Smooth muscle cell (in vitro differentiated cells): ENCODE data around the gene ERAL1. TPM values are rescaled to one million over a fixed set of nuclear protein-coding genes. Genes with fewer than 3 reads are reported as not detected.
"Not testable (repeated sequence)": the region's sequence is repeated elsewhere in the genome, so short reads cannot be mapped to it uniquely, and the experiment has no call there.

Source experiments
- DNase-seq: peaks from one replicate; lab custom pipeline; 2025; ENCODE audit not compliant: unreplicated experiment; lab: John Stamatoyannopoulos, UW
- H2AFZ ChIP-seq: fragments of 200-600 bp; sonication (generic); 2 replicates; pipeline ENCODE4 v1.6.0; 2016; ENCODE audit warnings: antibody characterized with exemption, low read depth, mild to moderate bottlenecking
- H3F3A ChIP-seq: fragments of 200-600 bp; sonication (generic); 2 replicates; pipeline ENCODE4 v1.6.0; 2017; ENCODE audit warnings: antibody characterized with exemption, low read depth
- H3K27ac ChIP-seq: fragments of 200-600 bp; sonication (generic); 2 replicates; pipeline ENCODE4 v1.5.1; 2016; ENCODE audit warnings: low read depth, mild to moderate bottlenecking
- H3K27me3 ChIP-seq: fragments of 200-600 bp; sonication (generic); 2 replicates; pipeline ENCODE4 v1.6.1; 2016; ENCODE audit warnings: low read depth, mild to moderate bottlenecking
- H3K36me3 ChIP-seq: fragments of 200-600 bp; sonication (generic); 2 replicates; pipeline ENCODE4 v1.5.1; 2016; ENCODE audit warnings: low read depth
- H3K4me1 ChIP-seq: fragments of 200-600 bp; sonication (generic); 2 replicates; pipeline ENCODE4 v1.5.1; 2016; ENCODE audit warnings: low read depth
- H3K4me2 ChIP-seq: fragments of 200-600 bp; sonication (generic); 2 replicates; pipeline ENCODE4 v1.6.0; 2016; ENCODE audit warnings: mild to moderate bottlenecking
- H3K4me3 ChIP-seq: fragments of 200-600 bp; sonication (generic); 2 replicates; pipeline ENCODE4 v1.5.1; 2016; ENCODE audit warnings: mild to moderate bottlenecking
- H3K79me2 ChIP-seq: fragments of 200-600 bp; sonication (generic); 2 replicates; pipeline ENCODE4 v1.6.0; 2016; ENCODE audit warnings: low read depth, mild to moderate bottlenecking
- H3K9ac ChIP-seq: fragments of 200-600 bp; sonication (generic); 2 replicates; pipeline ENCODE4 v1.6.0; 2016; ENCODE audit warnings: low read depth
- H3K9me3 ChIP-seq: fragments of 200-600 bp; sonication (generic); replicated peaks from 2 replicates; pipeline ENCODE4 v1.5.1; 2016; ENCODE audit warnings: low read depth
- H4K20me1 ChIP-seq: fragments of 200-600 bp; sonication (generic); 2 replicates; pipeline ENCODE4 v1.6.0; 2016; ENCODE audit warnings: low read depth
- CTCF ChIP-seq: fragments of 200-600 bp; sonication (generic); IDR thresholded peaks from 2 replicates; pipeline ENCODE4 v1.5.1; 2017; ENCODE audit warnings: borderline replicate concordance, mild to moderate bottlenecking, antibody characterized with exemption; ENCODE audit not compliant: insufficient read depth, poor library complexity, severe bottlenecking
- WGBS: methylation state at CpG from one replicate; pipeline ENCODE4 v1.1.7; 2016; ENCODE audit warnings: low lambda C conversion rate; 5-methylcytosine and 5-hydroxymethylcytosine counted together
- polyA plus RNA-seq: library from polyadenylated mRNA; unstranded; fragments of >200 nt; fragmentation: Nextera tagmentation; extraction: Ambion mirVana; gene quantifications from 2 replicates; pipeline ENCODE4 v1.2.1, GENCODE V29; 2016
- total RNA-seq: library from RNA; depleted of rRNA; stranded (reverse); fragments of >200 nt; gene quantifications from 2 replicates; pipeline ENCODE4 v1.2.3, GENCODE V29; 2014

Gene ERAL1
- total and polyA plus RNA-seq, 2 experiments from 2014 or later = 30.0 to 59.3 TPM

DNA sequence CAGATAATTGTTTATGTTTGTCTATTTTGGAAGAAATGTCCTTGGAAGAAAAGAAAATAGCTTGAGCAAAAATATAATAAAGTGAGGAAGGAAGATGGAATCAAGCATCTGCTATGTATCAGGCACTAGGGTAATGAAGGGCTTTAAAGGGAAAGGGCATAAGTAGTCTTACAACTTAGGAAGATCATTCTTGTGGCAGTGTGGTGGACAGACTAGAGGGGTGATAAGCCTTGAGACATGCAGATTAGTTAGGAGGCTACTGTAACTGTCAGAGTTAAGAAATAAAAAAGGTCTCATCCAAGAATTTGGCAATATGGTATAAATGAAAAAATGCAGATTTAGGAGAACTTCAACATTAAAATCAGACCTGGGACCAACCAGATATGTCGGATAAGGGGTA is 27.1 kb upstream of the ERAL1 start:
- no peak overlapping the region for H3K9ac ChIP-seq
- no peak overlapping the region for H3K4me3 ChIP-seq
- DNase-seq = no peak
- H3K4me1 ChIP-seq = no peaks in the 10 kb centered on the region
- no peaks in the 10 kb centered on the region for H3K27me3 ChIP-seq
- H3F3A ChIP-seq = no peaks in the 10 kb centered on the region
- 95% methylated on average over 1 of the region's 1 CpG for WGBS
- H3K27ac ChIP-seq = no peak overlapping the region
- TF ChIP-seq CTCF = no peak
- no peaks in the 10 kb centered on the region for H3K36me3 ChIP-seq
- H3K4me2 ChIP-seq = no peak overlapping the region
- peaks cover 54% of the 10 kb centered on the region for H4K20me1 ChIP-seq
- peaks cover 63% of the 10 kb centered on the region for H3K79me2 ChIP-seq
- no peak overlapping the region for H2AFZ ChIP-seq
- H3K9me3 ChIP-seq = no peaks in the 10 kb centered on the region

DNA sequence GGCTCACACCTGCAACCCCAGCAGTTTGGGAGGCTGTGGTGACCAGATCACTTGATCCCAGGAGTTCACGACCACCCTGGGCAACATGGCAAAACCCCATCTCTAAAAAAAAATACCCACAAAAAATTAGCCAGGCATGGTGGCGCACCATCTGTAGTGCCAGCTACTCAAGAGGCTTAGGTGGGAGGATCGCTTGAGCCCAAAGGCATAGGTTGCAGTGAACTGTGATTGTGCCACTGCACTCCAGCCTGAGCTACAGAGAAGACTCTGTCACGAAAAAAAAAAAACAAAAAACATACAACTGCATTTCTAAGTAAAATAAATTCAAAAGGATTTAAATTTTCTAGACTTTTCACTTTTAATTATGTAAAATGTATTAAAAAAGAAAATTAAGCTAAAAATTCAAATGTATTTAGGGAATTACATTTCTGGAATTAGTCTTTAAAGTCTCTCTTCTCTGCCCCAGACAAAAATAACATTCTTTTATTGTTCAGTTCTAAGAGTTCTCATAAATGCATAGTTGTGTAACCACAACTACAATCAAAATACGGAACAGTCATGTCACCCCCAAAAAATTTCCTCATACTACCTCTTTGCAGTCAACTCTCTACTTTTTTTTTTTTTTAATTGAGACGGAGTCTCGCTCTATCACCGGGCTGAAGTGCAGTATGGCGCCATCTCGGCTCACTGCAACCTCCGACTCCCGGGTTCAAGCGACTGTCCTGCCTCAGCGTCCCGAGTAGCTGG is 26.3 kb upstream of the ERAL1 start:
- H3K9ac ChIP-seq = no peak overlapping the region
- no peaks in the 10 kb centered on the region for H3K4me1 ChIP-seq
- no peak overlapping the region for H3K27ac ChIP-seq
- no peaks in the 10 kb centered on the region for H3K9me3 ChIP-seq
- H3F3A ChIP-seq = no peaks in the 10 kb centered on the region
- no peaks in the 10 kb centered on the region for H3K36me3 ChIP-seq
- no peak overlapping the region for H3K4me3 ChIP-seq
- peaks cover 65% of the 10 kb centered on the region for H3K79me2 ChIP-seq
- no peaks in the 10 kb centered on the region for H3K27me3 ChIP-seq
- DNase-seq = no peak
- peaks cover 55% of the 10 kb centered on the region for H4K20me1 ChIP-seq
- 94% methylated on average over 15 of the region's 15 CpGs for WGBS
- TF ChIP-seq CTCF = no peak
- no peak overlapping the region for H2AFZ ChIP-seq
- H3K4me2 ChIP-seq = no peak overlapping the region

DNA sequence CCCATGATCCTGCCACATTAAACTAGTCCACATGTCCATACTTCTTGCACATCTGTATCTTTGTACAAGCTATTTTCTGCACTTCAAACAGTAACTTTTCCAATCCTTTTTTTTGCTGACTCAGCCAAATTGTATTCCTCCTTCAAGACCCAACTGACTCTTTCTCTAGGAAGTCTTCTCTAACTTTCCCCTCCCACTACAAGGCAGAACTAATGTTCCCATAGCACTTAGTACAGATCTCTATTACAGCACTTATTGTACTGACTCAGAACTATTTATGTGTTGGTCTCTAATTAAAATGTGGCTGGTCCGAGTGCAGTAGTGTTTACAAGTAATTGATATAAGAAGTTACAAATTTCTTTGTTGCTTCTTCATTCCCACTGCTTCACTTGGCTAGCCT is 20.4 kb upstream of the ERAL1 start:
- H3K27ac ChIP-seq = no peak overlapping the region
- H3K4me1 ChIP-seq = no peaks in the 10 kb centered on the region
- H3F3A ChIP-seq = no peaks in the 10 kb centered on the region
- WGBS = 90% methylated on average over 1 of the region's 1 CpG
- H3K4me3 ChIP-seq = no peak overlapping the region
- no peak overlapping the region for H3K4me2 ChIP-seq
- H2AFZ ChIP-seq = no peak overlapping the region
- no peak for DNase-seq
- H3K9me3 ChIP-seq = no peaks in the 10 kb centered on the region
- TF ChIP-seq CTCF = no peak
- peaks cover 49% of the 10 kb centered on the region for H4K20me1 ChIP-seq
- H3K27me3 ChIP-seq = no peaks in the 10 kb centered on the region
- H3K36me3 ChIP-seq = no peaks in the 10 kb centered on the region
- peaks cover 90% of the 10 kb centered on the region for H3K79me2 ChIP-seq
- H3K9ac ChIP-seq = no peak overlapping the region

DNA sequence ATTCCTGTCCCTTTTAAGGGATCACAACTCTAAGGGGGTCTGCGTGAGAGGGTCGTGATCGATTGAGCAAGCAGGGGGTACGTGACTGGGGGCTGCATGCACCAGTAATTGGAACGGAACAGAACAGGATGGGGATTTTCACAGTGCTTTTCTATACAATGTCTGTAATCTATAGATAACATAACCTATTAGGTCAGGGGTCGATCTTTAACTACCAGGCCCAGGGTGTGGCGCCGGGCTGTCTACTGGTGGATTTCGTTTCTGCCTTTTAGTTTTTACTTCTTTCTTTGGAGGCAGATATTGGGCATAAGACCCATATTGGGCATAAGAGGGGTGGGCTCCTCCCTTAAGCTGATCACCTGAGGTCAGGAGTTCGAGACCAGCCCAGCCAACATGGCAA is 18.3 kb upstream of the ERAL1 start:
- Histone ChIP-seq H3K79me2 (peaks cover 93% of the 10 kb centered on the region), H4K20me1 (peaks cover 43% of the 10 kb centered on the region)
- not testable (repeated sequence) for H3K9ac ChIP-seq, H3K4me1 ChIP-seq, H3K9me3 ChIP-seq, H3K4me3 ChIP-seq, H3K27me3 ChIP-seq, H3K36me3 ChIP-seq, H2AFZ ChIP-seq, DNase-seq, H3K27ac ChIP-seq, H3F3A ChIP-seq, H3K4me2 ChIP-seq
- 96% methylated on average over 10 of the region's 10 CpGs for WGBS
